Activated naive CD4-positive, alpha-beta T cell treated with anti-CD3 and anti-CD28 coated beads, Interleukin-2, amount 50 U/mL, for 16 hours (primary cell): ENCODE results near the gene GABRR3.

ENCODE experiments used
- DNase-seq: peaks from one replicate; pipeline ENCODE4 v3.0.0-alpha.2; 2020

Gene GABRR3

DNA sequence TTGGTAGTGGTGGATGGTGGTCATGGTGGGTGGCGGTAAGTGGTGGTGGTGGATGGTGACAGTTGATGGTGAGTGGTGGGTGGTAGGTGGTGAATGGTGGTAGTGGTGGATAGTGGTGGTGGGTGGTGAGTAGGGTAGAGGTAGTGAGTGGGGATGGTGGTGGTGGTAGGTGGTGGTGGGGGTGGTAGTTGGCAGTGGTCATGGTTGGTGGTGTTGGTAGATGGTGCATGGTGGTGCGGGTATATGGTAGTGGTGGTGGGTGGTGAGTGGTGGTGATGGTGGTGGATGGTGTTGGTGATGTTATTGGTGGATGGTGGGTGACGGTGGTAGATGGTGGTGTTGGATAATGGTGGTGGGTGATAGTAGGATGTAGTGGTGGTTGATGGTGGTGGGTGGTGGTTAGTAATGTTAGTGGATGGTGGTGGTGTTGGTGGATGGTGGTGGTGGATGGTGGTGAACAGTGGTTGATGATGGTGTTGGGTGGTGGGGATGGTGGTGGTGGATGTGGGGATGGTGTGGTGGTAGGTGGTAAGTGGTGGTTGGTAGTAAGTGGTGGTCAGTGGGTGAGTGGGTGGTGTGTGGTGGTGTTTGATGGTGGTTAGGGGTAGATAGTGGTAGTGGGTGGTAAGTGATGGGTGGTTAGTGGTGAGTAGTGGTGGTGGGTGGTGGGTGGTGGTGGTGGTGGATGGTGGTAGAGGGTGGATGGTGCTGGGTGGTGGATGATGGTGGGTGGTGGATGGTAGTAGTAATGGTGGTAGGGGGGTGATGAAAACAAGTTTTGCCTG is 46.1 kb downstream of the GABRR3 start:
- no peak for DNase-seq

DNA sequence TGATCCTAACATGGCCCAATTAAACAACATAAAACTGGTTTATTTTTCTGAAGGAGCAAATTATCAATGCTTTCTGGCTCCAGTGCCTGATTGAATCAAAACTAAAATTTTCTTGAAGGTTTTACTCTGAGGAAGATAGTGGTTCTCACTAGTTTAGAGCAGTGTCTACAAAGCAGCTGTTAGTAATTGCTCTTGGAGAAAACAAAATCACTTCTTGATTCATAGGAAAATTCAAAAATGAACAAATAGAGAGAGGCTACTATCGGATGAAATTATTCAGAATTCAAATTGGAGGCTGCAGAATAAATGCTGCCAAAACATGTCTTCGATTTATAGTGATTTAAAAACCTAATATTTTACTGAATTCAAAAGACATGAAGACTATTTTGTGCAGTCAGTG is 47.8 kb downstream of the GABRR3 start:
- no peak for DNase-seq

DNA sequence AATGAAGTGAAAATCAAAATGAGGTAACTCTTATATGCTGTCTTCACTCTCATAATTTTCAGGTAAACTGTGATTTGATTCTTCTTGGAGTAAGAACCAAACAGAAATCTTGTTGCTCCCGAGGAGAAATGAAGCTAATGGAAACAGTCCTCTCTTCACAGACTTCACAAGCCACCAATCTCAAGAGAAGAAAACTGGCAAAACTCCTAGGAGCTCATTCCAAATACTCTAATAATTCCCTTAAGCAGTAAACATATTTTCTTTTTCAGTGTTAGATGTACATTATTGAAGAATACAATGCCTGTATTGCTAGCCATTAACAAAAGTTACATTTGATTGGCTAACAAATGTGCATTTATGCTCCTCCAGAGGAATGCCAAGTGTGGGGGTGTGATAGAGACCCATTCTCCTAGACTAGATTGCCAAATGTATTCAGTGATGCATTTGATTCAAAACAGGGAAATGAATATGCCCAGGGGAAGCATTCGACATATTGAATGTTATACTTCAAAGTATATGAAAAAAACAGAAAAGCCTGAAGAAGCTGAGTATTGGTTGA is 51.1 kb downstream of the GABRR3 start:
- DNase-seq, result no peak

- DNase-seq, result no peak
These were observed 53.2 kb downstream of the GABRR3 start for GRCh38 chr3:97981886-97982285.

GRCh38 chr3:97979610-97980009 is 55.5 kb downstream of the GABRR3 start:
- DNase-seq, result no peak

- DNase-seq, result no peak
These were observed 59.6 kb downstream of the GABRR3 start for GRCh38 chr3:97975466-97975865.

GRCh38 chr3:97974996-97975395 is 60.1 kb downstream of the GABRR3 start:
- DNase-seq, result no peak

GRCh38 chr3:97972976-97973375 is 62.1 kb downstream of the GABRR3 start:
- no peak for DNase-seq

- peak; percentile 85 for DNase-seq
These were observed 63.2 kb downstream of the GABRR3 start, which contains the start of gene RIOX2 for GRCh38 chr3:97971679-97972567. Gene RIOX2, minus strand, starts transcription at chr3:97972431. Its CDS starts 4,838 bp downstream, at chr3:97967593.

GRCh38 chr3:97970956-97971620 is 64.0 kb downstream of the GABRR3 start:
- DNase-seq, result no peak

DNA sequence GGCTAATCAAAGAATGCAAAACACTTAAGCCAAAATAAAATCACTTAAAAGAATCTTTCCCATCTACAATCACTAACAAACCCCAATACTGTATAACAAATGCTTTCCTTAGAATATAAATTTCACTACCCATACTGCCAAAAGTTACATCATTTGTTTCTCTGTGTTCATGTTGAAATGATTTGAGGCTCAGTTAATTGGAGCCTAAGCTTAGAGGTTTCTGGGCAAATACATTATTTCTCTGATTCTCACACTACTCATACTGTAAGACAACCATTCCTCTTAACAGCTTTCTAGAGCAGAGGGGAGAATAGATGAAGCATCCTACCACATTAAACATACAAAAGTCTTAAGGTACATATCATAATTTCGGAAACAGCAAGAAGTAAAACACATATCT is 65.0 kb downstream of the GABRR3 start:
- DNase-seq, result no peak

DNA sequence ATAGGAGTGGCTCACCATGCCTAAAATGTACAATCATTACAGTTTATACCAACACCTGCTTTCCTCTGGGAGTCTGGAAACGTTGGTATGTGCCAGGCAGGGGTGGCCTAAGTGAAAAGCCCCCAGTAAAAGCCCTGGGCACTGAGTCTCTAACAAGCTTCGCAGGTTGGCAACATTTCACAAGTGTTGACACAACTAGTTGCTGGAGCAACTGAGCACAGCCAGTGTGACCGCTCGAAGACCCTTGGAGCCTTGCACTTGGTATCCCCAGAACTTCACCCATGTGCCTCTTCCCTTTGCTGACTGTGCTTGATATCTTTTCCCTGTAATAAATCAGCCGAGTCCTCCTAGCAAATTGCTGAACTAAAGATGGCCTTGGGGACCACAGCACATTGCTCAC is 65.6 kb downstream of the GABRR3 start:
- DNase-seq, result no peak

DNA sequence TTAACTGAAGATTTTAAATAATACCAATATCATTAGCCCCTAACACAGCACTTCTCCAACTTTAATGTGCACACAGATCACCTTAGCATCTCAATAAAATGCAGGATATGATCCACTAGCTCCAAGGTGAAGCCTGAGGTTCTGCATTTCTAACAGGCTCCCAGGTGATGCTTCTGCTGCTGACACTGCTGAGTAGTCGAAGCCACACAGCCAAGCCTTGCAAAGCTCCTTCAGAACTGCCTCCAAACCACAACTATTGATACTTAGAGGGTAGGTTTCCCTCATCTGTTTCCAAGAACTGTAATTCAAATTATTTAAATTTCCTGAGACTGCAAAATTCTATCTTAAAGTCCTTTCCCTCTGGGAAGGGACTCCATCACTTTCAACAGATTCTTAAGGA is 66.7 kb downstream of the GABRR3 start:
- DNase-seq, result no peak

- DNase-seq, result no peak
These were observed 67.1 kb downstream of the GABRR3 start for GRCh38 chr3:97967966-97968365.

DNA sequence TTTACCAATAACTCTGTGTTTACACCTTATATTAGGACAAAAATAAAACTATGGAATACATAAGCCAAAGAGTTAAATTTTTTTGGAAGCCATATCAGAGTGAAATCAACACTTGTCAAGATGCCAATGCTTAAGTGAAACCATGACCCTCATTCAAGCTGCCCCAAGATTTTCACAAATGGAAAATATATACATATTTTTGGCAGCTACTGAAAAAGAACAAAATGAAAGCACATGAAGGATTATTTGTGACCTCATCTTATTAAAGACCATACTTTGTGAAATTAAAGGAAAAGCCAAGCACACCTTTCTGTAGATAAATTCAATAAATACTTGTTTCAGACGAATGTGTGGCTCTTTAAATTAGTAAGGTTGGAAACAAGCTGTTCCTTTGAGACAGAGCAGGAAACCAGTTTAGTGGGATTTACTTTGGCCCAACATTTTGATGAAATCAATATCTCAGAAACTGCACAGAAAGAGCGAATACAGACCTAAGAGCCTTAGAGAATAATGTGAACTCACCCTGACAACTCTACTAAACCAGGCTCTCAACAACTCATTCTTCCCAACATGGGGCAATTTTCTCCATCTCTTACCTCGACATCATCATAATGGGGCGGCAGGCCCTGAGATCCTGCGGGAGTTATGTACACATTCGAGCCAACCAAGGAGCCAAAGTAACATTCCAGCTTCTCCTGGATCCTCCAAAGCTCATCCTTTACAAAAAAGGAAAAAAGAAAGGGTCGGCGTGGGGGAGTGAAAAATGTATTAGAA is 73.9 kb downstream of the GABRR3 start:
- DNase-seq, result no peak

GRCh38 chr3:97960551-97960950 is 74.6 kb downstream of the GABRR3 start:
- no peak for DNase-seq

GRCh38 chr3:97959872-97960271 is 75.2 kb downstream of the GABRR3 start:
- DNase-seq, result no peak

- no peak for DNase-seq
These were observed 76.3 kb downstream of the GABRR3 start for GRCh38 chr3:97958796-97959195.

GRCh38 chr3:97958396-97958795 is 76.7 kb downstream of the GABRR3 start:
- DNase-seq, result no peak

DNA sequence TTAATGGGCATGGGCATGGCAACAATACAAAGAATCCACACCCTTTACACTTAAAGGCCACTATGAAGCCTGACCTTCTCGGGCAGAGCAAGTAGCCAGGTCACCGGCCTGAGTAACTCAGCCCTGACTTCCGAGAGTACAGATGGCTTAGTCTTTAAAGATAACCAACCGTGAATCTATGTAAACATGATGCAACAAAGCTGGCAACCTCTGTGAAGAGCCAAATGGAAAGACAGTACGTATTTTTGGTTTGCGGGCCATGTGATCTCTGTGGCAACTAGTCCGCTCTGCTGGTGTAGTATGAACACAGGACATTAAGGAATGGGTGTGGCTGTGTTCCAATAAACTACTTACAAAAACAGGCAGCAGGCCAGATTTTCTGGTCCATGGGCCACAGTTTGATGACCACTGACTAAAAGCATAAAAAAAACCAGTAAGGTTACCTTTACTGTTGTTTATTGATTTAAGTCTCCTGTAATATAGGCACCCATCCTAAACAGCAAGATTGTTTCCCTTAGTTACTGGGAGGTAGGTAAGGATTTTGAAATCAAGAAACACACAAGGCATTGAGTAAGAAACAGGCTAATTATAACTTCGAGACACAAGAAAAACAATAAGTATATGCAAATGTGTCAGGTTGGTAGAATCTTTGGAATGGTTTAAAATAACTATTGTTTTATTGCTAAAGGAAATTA is 77.4 kb downstream of the GABRR3 start:
- no peak for DNase-seq

DNA sequence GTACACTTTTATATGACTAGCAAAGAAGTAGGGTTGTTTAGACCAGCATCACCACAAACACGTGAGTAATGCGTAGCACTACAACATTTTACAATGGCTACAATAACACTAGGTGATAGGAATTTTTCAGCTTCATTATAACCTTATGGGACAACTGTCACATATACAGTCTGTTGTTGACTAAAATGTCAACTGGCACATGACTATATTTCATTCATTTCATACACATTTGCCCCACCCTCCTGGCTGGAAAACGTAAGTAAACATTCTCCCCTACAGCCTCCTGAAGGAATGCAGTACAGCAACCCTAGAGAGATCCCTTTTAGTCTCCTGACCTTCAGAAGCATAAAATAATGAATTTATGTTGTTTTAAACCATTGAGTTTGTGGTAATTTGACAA is 79.1 kb downstream of the GABRR3 start:
- DNase-seq, result no peak
